GM21717 (cell line): Measurements from ENCODE around the gene HBA1.
"Not testable (repeated sequence)": the region's sequence is repeated elsewhere in the genome, so short reads cannot be mapped to it uniquely, and the experiment has no call there.

ENCODE experiments used
- ATAC-seq: cut with Tn5 transposase; IDR thresholded peaks from one replicate; pipeline ENCODE4 v1.9.1; 2021; ENCODE audit warnings: mild to moderate bottlenecking, moderate library complexity; ENCODE audit not compliant: unreplicated experiment

The HBA1 gene

GRCh38 chr16:173928-174769 lies 2.3 kb upstream of the HBA1 start:
- ATAC-seq, result not testable (repeated sequence)

GRCh38 chr16:175011-175949 lies 1.2 kb upstream of the HBA1 start:
- ATAC-seq, result no peak

GRCh38 chr16:176006-176405 lies 474 bp upstream of the HBA1 start:
- not testable (repeated sequence) for ATAC-seq

- ATAC-seq, result no peak
Observed at GRCh38 chr16:177394-177822, 928 bp downstream of the HBA1 start.

GRCh38 chr16:177981-178667 lies 1.6 kb downstream of the HBA1 start:
- ATAC-seq, result no peak

GRCh38 chr16:178668-179015 lies 2.2 kb downstream of the HBA1 start:
- no peak for ATAC-seq

- ATAC-seq, result no peak
Observed at GRCh38 chr16:179211-180092, 3.0 kb downstream of the HBA1 start.

- ATAC-seq, result no peak
Observed at GRCh38 chr16:180101-180675, 3.7 kb downstream of the HBA1 start, which contains the start of gene HBQ1. TSS of gene HBQ1 (plus strand) at chr16:180459. CDS start at chr16:180487, 28 bp downstream.

GRCh38 chr16:180681-181564 lies 4.4 kb downstream of the HBA1 start:
- ATAC-seq, result no peak

GRCh38 chr16:181565-182021 lies 5.1 kb downstream of the HBA1 start:
- ATAC-seq, result no peak

- no peak for ATAC-seq
Observed at GRCh38 chr16:183005-183404, 6.5 kb downstream of the HBA1 start.

GRCh38 chr16:185213-185612 lies 8.7 kb downstream of the HBA1 start:
- no peak for ATAC-seq

GRCh38 chr16:185691-186090 lies 9.2 kb downstream of the HBA1 start:
- ATAC-seq, result no peak

- no peak for ATAC-seq
Observed at GRCh38 chr16:187330-187729, 10.8 kb downstream of the HBA1 start.

GRCh38 chr16:188674-189073 lies 12.2 kb downstream of the HBA1 start:
- ATAC-seq, result no peak

GRCh38 chr16:189604-190186 lies 13.2 kb downstream of the HBA1 start:
- no peak for ATAC-seq

GRCh38 chr16:191831-192230 lies 15.4 kb downstream of the HBA1 start:
- no peak for ATAC-seq

- ATAC-seq, result no peak
Observed at GRCh38 chr16:192686-193085, 16.2 kb downstream of the HBA1 start.
